H1 (cell line): Measurements from ENCODE around the gene CHST13. TPM values are rescaled to one million over a fixed set of nuclear protein-coding genes. Genes with fewer than 3 reads are reported as not detected.

Source experiments
- CTCF ChIA-PET: fragments of 300-600 bp; sonication (Branson Sonifier 250); formaldehyde crosslinking; loops from one replicate; lab custom pipeline; 2021; ENCODE audit not compliant: partially characterized antibody; lab: Charles Lee
- POLR2A ChIA-PET: fragments of 300-600 bp; sonication (Branson Sonifier 250); formaldehyde crosslinking; loops from one replicate; lab custom pipeline; 2021; ENCODE audit warnings: inconsistent platforms; ENCODE audit not compliant: partially characterized antibody; lab: Charles Lee
- DNase-seq, 2 experiments: peaks; one replicate each; pipeline versions ENCODE4 v3.0.0 to v3.0.0-alpha.2; 2010 to 2022; ENCODE audit warnings: low spot score in 2 of 2, low read depth in 1 of 2, mixed read lengths in 1 of 2
- FAIRE-seq: peaks from 2 replicates; lab custom pipeline; 2011; peaks lifted over from hg19 to GRCh38; lab: Jason Lieb, UNC
- H2AFZ ChIP-seq: 2 replicates; pipeline ENCODE4 v1.8.1; 2012; ENCODE audit warnings: low read length, inconsistent platforms
- H2AK5ac ChIP-seq: 2 replicates; pipeline ENCODE4 v1.6.1; 2013; ENCODE audit warnings: low read depth, low read length
- H2BK120ac ChIP-seq: replicated peaks from 2 replicates; pipeline ENCODE3; 2013; ENCODE audit warnings: low read depth, low read length, inconsistent platforms
- H2BK12ac ChIP-seq: 2 replicates; pipeline ENCODE4 v1.6.1; 2013; ENCODE audit warnings: low read depth, low read length
- H2BK15ac ChIP-seq: 2 replicates; pipeline ENCODE4 v1.6.1; 2013; ENCODE audit warnings: low read length
- H2BK20ac ChIP-seq: 2 replicates; pipeline ENCODE4 v1.6.1; 2013; ENCODE audit warnings: low read length
- H2BK5ac ChIP-seq: 2 replicates; pipeline ENCODE4 v1.6.1; 2013; ENCODE audit warnings: low read depth, low read length
- H3K14ac ChIP-seq: 2 replicates; pipeline ENCODE4 v1.6.1; 2013; ENCODE audit warnings: inconsistent platforms; ENCODE audit not compliant: insufficient read length
- H3K18ac ChIP-seq: 2 replicates; pipeline ENCODE4 v1.6.1; 2013; ENCODE audit warnings: low read length; ENCODE audit errors: extremely low read depth
- H3K23ac ChIP-seq: 2 replicates; pipeline ENCODE4 v1.6.1; 2013; ENCODE audit warnings: inconsistent platforms; ENCODE audit not compliant: insufficient read length
- H3K23me2 ChIP-seq: 2 replicates; pipeline ENCODE4 v1.6.1; 2013; ENCODE audit warnings: low read depth, low read length
- H3K27ac ChIP-seq: 2 replicates; pipeline ENCODE4 v1.6.1; 2011; ENCODE audit warnings: low read depth, low read length, inconsistent platforms
- H3K27me3 ChIP-seq, 4 experiments: replicated peaks in 1 of 4; 1 replicate in 1 of 4; 2 replicates in 3 of 4; pipeline versions ENCODE4 v1.6.1 to v1.8.1; 2011 to 2013; ENCODE audit warnings: low read length in 3 of 4, mild to moderate bottlenecking in 3 of 4, inconsistent platforms in 2 of 4, mixed read lengths in 2 of 4, moderate library complexity in 1 of 4; ENCODE audit not compliant: control insufficient read depth in 3 of 4, insufficient read depth in 3 of 4; ENCODE audit errors: extremely low read depth in 1 of 4
- H3K36me3 ChIP-seq, 4 experiments: 2 replicates each; pipeline versions ENCODE4 v1.6.1 to v1.8.1; 2011 to 2013; ENCODE audit warnings: mild to moderate bottlenecking in 4 of 4, low read length in 3 of 4, moderate library complexity in 2 of 4, control low read depth in 1 of 4, inconsistent platforms in 1 of 4; ENCODE audit not compliant: insufficient read depth in 4 of 4, control insufficient read depth in 2 of 4
- H3K4ac ChIP-seq: replicated peaks from 2 replicates; pipeline ENCODE3; 2013; ENCODE audit warnings: low read length, low read depth, mixed read lengths, inconsistent platforms; ENCODE audit not compliant: insufficient read length
- H3K4me1 ChIP-seq, 4 experiments: replicated peaks in 1 of 4; 1 replicate in 1 of 4; 2 replicates in 3 of 4; pipeline versions ENCODE4 v1.6.1 to v1.8.1; 2011 to 2013; ENCODE audit warnings: low read length in 3 of 4, inconsistent platforms in 2 of 4, mixed read lengths in 1 of 4; ENCODE audit not compliant: insufficient read depth in 4 of 4, control insufficient read depth in 3 of 4
- H3K4me2 ChIP-seq, 2 experiments: 2 replicates each; pipeline versions ENCODE4 v1.6.1 to v1.8.1; 2011 to 2013; ENCODE audit warnings: low read depth in 2 of 2, low read length in 2 of 2, control low read depth in 1 of 2, inconsistent platforms in 1 of 2, mild to moderate bottlenecking in 1 of 2; ENCODE audit not compliant: insufficient read depth in 1 of 2
- H3K4me3 ChIP-seq, 4 experiments: fragments of 200-600, 300-600 bp in 1 of 4; sonication (generic), shearing (Covaris generic), sonication (Bioruptor Twin) in 1 of 4; 2 replicates each; pipeline versions ENCODE4 v1.5.1 to v1.8.1; 2011 to 2016; ENCODE audit warnings: low read length in 4 of 4, low read depth in 3 of 4, control low read depth in 2 of 4, inconsistent platforms in 2 of 4, mild to moderate bottlenecking in 2 of 4, mixed read lengths in 1 of 4, moderate library complexity in 1 of 4; ENCODE audit not compliant: insufficient read depth in 2 of 4; ENCODE audit errors: extremely low read depth in 1 of 4
- H3K56ac ChIP-seq: replicated peaks from 2 replicates; pipeline ENCODE3; 2013; ENCODE audit warnings: low read depth, mild to moderate bottlenecking, mixed read lengths, low read length, inconsistent platforms; ENCODE audit not compliant: insufficient read length
- H3K79me1 ChIP-seq: 2 replicates; pipeline ENCODE4 v1.6.1; 2013; ENCODE audit warnings: low read depth, low read length, control low read depth
- H3K79me2 ChIP-seq, 2 experiments: 2 replicates each; pipeline versions ENCODE4 v1.6.1 to v1.8.1; 2012 to 2013; ENCODE audit warnings: low read length in 2 of 2, mild to moderate bottlenecking in 2 of 2, inconsistent platforms in 1 of 2; ENCODE audit not compliant: insufficient read depth in 2 of 2, control insufficient read depth in 1 of 2
- H3K9ac ChIP-seq, 4 experiments: replicated peaks in 1 of 4; 1 replicate in 1 of 4; 2 replicates in 3 of 4; pipeline versions ENCODE4 v1.6.1 to v1.8.1; 2011 to 2013; ENCODE audit warnings: low read depth in 3 of 4, low read length in 3 of 4, control low read depth in 2 of 4, mild to moderate bottlenecking in 2 of 4, moderate library complexity in 2 of 4, inconsistent platforms in 1 of 4; ENCODE audit errors: extremely low read depth in 1 of 4
- H3K9me3 ChIP-seq, 2 experiments: 2 replicates each; pipeline versions ENCODE4 v1.6.1 to v1.8.1; 2012 to 2013; ENCODE audit warnings: mild to moderate bottlenecking in 2 of 2, moderate library complexity in 2 of 2, control low read depth in 1 of 2, inconsistent platforms in 1 of 2, low read depth in 1 of 2, low read length in 1 of 2, mixed read lengths in 1 of 2; ENCODE audit not compliant: insufficient read depth in 2 of 2
- H4K20me1 ChIP-seq, 2 experiments: replicated peaks in 1 of 2; 2 replicates each; pipeline versions ENCODE3 to v1.8.1; 2011 to 2013; ENCODE audit warnings: inconsistent platforms in 2 of 2, low read length in 2 of 2, mild to moderate bottlenecking in 1 of 2; ENCODE audit not compliant: insufficient read depth in 2 of 2, control insufficient read depth in 1 of 2
- H4K5ac ChIP-seq: 2 replicates; pipeline ENCODE4 v1.6.1; 2013; ENCODE audit warnings: low read length, low read depth, mixed read lengths, inconsistent platforms; ENCODE audit not compliant: insufficient read length
- H4K8ac ChIP-seq: 2 replicates; pipeline ENCODE4 v1.8.0; 2013; ENCODE audit warnings: mild to moderate bottlenecking, moderate library complexity, low read length, inconsistent platforms; ENCODE audit not compliant: insufficient read depth; ENCODE audit errors: extremely low read depth
- H4K91ac ChIP-seq: replicated peaks from 2 replicates; pipeline ENCODE3; 2013; ENCODE audit warnings: low read length, mixed read lengths, inconsistent platforms; ENCODE audit not compliant: insufficient read length
- BCL11A ChIP-seq, 2 experiments: IDR thresholded peaks; one replicate each; pipeline ENCODE4 v1.6.1; 2011; ENCODE audit warnings: low read depth in 2 of 2, low read length in 2 of 2, mild to moderate bottlenecking in 2 of 2
- CHD1 ChIP-seq: IDR thresholded peaks from 2 replicates; pipeline ENCODE4 v1.6.1; 2012; ENCODE audit warnings: low read depth, low read length, improper control_type of control experiment
- GTF2F1 ChIP-seq: IDR thresholded peaks from 2 replicates; pipeline ENCODE4 v1.6.1; 2012; ENCODE audit warnings: low read depth, low read length, improper control_type of control experiment, borderline replicate concordance
- POLR2AphosphoS5 ChIP-seq: IDR thresholded peaks from 2 replicates; pipeline ENCODE4 v1.6.1; 2011; ENCODE audit warnings: low read depth, low read length
- SAP30 ChIP-seq: fragments of 300-600 bp; sonication (generic); IDR thresholded peaks from 2 replicates; pipeline ENCODE4 v1.7.1; 2012; ENCODE audit warnings: low read length, moderate library complexity, mild to moderate bottlenecking, inconsistent platforms; ENCODE audit not compliant: insufficient read depth, insufficient replicate concordance
- SUZ12 ChIP-seq: fragments of 200-600 bp; sonication (generic); IDR thresholded peaks from 2 replicates; pipeline ENCODE4 v1.6.1; 2012; ENCODE audit warnings: mild to moderate bottlenecking, inconsistent platforms, low read length, moderate library complexity, mixed read lengths
- TAF1 ChIP-seq: IDR thresholded peaks from 2 replicates; pipeline ENCODE4 v1.6.1; 2011; ENCODE audit warnings: mild to moderate bottlenecking, low read depth, low read length
- WGBS, 2 experiments: shearing (Covaris generic) in 1 of 2; methylation state at CpG; one replicate each; pipeline versions ENCODE4 v1.1.6 to v1.1.7; 2013 to 2015; ENCODE audit warnings: low lambda C conversion rate in 2 of 2, mixed read lengths in 2 of 2, inconsistent platforms in 1 of 2, low coverage in 1 of 2, missing lambda C conversion rate in 1 of 2; ENCODE audit not compliant: insufficient replicate concordance in 2 of 2, insufficient coverage in 1 of 2, insufficient read length in 1 of 2; ENCODE audit errors: extremely low coverage in 1 of 2, missing lambda C conversion rate in 1 of 2; 5-methylcytosine and 5-hydroxymethylcytosine counted together
- polyA plus RNA-seq, 7 experiments: library from polyadenylated mRNA; depleted of rRNA in 3 of 7; stranded (reverse) in 5 of 7; unstranded in 2 of 7; fragments of >200 nt in 5 of 7; fragments of 200-250 nt in 2 of 7; gene quantifications; 1 replicate in 5 of 7; 2 replicates in 1 of 7; 4 replicates in 1 of 7; pipeline versions ENCODE4 v1.2.1 to v1.2.3, GENCODE V29; 2011 to 2013; ENCODE audit warnings: missing spikeins in 2 of 7, mixed read lengths in 2 of 7
- total RNA-seq: library from RNA; stranded (reverse); fragmentation: NEBNext Ultra II Directional; extraction: Animal tissue kit (Norgen Biotek cat#: 25700); gene quantifications from 2 replicates; pipeline ENCODE4 v1.2.1, GENCODE V29; 2021

CHST13 gene
- total and polyA plus RNA-seq, 2 of the 8 experiments (the other 6 are each of a cell fraction or from before 2014, with no cell fraction given) = 5.4 to 11.7 TPM

DNA sequence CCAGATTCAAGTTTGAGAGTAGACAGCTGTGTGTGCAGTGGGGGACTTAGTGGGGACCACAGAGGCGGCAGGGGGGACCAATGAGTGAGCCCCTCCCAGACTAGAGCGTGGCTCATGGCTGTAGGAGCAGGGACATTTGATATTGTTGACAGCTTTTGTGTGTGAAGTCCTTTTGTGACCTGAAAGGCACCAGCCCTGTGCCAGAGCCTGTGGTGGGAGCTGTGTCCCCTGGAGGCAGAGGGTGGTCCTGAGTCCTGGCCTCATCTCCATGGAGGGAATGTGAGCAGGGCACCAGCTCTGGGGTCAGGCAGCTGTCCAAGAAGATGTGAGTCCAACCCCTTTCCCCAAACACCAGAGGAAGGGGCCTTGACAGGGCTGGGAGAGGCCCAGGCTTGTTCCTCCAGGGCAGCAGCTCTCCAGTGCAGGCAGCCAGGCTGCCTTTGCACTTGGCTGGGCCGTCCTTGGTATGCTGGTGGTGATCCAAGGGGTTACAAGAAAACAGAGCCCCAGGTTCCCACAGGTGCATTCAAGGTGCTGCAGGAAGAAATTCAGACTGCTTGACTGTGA, 44.9 kb downstream of the CHST13 start:
- H3K27ac ChIP-seq = no peak overlapping the region
- H3K4me2 ChIP-seq = no peak overlapping the region
- H4K91ac ChIP-seq = peak overlapping the region; percentile 37
- FAIRE-seq (no peak), DNase-seq (no peak)
- no peak overlapping the region for H2AK5ac ChIP-seq
- no peaks in the 10 kb centered on the region for H4K20me1 ChIP-seq
- H4K8ac ChIP-seq = no peak overlapping the region
- H2AFZ ChIP-seq = no peak overlapping the region
- no peak overlapping the region for H2BK15ac ChIP-seq
- H3K4me1 ChIP-seq = peaks cover 0 to 4% (median 1%) of the 10 kb centered on the region in 4 experiments; a peak in 2 of 7 replicates
- no peak overlapping the region for H3K9ac ChIP-seq
- TF ChIP-seq BCL11A (IDR thresholded peaks at IDR 0.05; ENCODE audit: low read depth in 2 of 2, low read length in 2 of 2) (no peak), POLR2AphosphoS5 (no peak), SUZ12 (no peak), CHD1 (no peak), TAF1 (no peak), SAP30 (no peak), GTF2F1 (no peak)
- TF ChIP-seq, all 59 proteins: peak for 0
- Histone ChIP-seq H3K23ac (no peak overlapping the region), H3K4me3 (no peak overlapping the region), H2BK120ac (no peak overlapping the region), H4K5ac (no peak overlapping the region), H3K36me3 (no peaks in the 10 kb centered on the region), H2BK5ac (no peak overlapping the region), H2BK20ac (no peak overlapping the region), H3K79me1 (no peaks in the 10 kb centered on the region), H3K79me2 (no peaks in the 10 kb centered on the region), H3K9me3 (no peaks in the 10 kb centered on the region), H3K18ac (no peak overlapping the region), H3K4ac (no peak overlapping the region), H3K27me3 (no peaks in the 10 kb centered on the region; a peak in 1 of 7 replicates), H3K23me2 (no peaks in the 10 kb centered on the region), H3K14ac (no peak overlapping the region), H3K56ac (no peak overlapping the region), H2BK12ac (no peak overlapping the region)
- CTCF ChIA-PET = interaction anchor here (1.1 to 2.3 kb wide), 7 partner anchors 10 to 79 kb away, joined by 4 to 8 read pairs (median 6); no protein-coding TSS in a partner anchor
- POLR2A ChIA-PET = no interaction called here
- WGBS, 2 experiments = 79% methylated on average over 3 of the region's 3 CpGs; no CpG with 5 or more reads in 1 of the 2 experiments
